Tongue (tissue), 2 donors: ENCODE data around the gene AK3. TPM values are rescaled to one million over a fixed set of nuclear protein-coding genes. Genes with fewer than 3 reads are reported as not detected.
"Not testable (repeated sequence)": the region's sequence is repeated elsewhere in the genome, so short reads cannot be mapped to it uniquely, and the experiment has no call there.

ENCODE experiments used
- DNase-seq: peaks from one replicate; pipeline ENCODE4 v3.0.0-alpha.2; 2015
- total RNA-seq: library from RNA; depleted of rRNA; stranded (reverse); fragments of >200 nt; gene quantifications from one replicate; pipeline ENCODE4 v1.2.3, GENCODE V29; 2014

Gene AK3
- total RNA-seq, 1 donor from 2014 or later: 75.4 TPM

- DNase-seq: peak; percentile 20
Observed at GRCh38 chr9:4665357-4665756, 75.6 kb downstream of the AK3 start.

DNA sequence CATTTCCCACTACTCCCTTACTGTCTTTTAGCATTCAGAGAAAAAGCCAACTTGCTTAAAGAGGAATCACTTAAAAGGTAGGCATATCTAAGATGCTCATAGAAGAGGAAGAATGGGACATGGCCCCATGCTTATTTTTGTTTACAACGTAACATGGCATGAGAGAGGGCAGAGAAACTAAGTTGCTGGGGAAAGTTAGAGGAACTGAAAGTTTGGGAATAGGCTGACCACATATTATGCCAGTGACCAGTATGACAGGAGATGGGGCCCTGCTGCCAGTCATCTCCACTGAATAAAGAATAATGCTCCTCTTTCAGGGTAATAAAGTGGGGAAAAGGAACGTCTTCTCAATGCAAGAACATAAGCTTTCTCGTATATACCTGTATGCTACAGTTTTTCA is 77.0 kb downstream of the AK3 start:
- no peak for DNase-seq

GRCh38 chr9:4662989-4663792 is 77.8 kb downstream of the AK3 start:
- no peak for DNase-seq

DNA sequence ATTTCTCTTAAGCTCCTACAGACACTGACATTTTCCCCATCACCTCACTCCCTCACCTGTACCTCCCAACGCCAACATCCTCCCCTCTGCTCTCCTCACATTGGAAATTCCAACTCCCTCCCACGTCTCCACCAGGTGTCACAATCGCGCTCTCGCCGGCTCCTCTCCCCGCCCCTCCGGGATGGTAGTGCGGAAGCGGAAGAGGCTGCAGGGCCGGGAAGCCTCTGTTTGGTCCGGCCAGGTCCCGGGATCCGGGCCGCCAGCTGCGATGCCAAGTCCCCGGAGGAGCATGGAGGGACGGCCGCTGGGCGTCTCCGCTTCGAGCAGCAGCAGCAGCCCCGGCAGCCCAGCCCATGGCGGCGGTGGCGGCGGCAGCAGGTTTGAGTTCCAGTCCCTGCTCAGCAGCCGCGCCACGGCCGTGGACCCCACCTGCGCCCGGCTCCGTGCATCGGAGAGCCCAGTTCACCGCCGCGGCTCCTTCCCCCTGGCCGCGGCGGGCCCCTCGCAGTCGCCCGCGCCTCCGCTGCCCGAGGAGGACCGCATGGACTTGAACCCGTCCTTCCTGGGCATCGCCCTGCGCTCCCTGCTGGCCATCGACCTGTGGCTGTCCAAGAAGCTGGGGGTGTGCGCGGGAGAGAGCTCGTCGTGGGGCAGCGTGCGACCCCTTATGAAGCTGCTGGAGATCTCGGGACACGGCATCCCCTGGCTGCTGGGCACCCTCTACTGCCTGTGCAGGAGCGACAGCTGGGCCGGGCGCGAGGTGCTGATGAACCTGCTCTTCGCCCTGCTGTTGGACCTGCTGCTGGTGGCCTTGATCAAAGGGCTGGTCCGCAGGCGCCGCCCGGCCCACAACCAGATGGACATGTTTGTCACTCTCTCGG is 78.7 kb downstream of the AK3 start, which contains the start of gene PLPP6:
TSS of gene PLPP6 (plus strand) at position 187 of the 881 bp plus-strand sequence. CDS start at position 269, 82 bp downstream.
- DNase-seq: peak; percentile 91

DNA sequence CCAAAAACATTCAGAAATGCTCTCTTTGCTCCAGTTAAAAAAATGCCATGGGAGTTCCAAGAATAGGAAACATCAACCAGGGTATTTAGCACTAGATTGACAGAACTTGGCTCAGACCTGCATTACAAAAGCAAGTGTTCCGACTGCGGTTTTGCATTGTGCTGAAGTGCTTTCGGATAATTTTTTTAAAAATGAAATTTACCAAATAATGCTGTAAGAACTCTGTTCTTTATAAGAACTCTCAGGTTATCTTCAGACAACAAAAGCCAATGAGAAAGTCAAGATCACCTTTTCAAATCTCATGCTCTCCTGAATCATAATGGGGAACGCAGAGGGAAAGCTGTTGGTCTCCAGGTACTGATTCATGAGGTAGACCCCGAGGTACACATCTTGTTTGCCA is 79.4 kb downstream of the AK3 start:
- DNase-seq: no peak

- DNase-seq: no peak
Observed at GRCh38 chr9:4661165-4661564, 79.8 kb downstream of the AK3 start.

DNA sequence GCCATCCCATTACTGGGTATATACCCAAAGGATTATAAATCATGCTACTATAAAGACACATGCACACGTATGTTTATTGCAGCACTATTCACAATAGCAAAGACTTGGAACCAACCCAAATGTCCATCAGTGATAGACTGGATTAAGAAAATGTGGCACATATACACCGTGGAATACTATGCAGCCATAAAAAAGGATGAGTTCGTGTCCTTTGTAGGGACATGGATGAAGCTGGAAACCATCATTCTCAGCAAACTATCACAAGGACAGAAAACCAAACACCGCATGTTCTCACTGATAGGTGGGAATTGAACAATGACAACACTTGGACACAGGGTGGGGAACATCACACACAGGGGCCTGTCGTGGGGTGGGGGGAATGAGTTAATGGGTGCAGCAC is 80.3 kb downstream of the AK3 start:
- not testable (repeated sequence) for DNase-seq

Other genes with a start within 250 kb of the AK3 start
- gene PLPP6, start 78.9 kb downstream of the AK3 start, total RNA-seq: 5.5 TPM
- gene SPATA6L, start 74.7 kb downstream of the AK3 start, total RNA-seq: 4.2 TPM
- 61.9 TPM for gene CDC37L1, start 61.6 kb downstream of the AK3 start, total RNA-seq
- gene RCL1, start 51.7 kb upstream of the AK3 start, total RNA-seq: 29.7 TPM
- gene JAK2, start 244.1 kb upstream of the AK3 start, total RNA-seq: 25.2 TPM